ENCODE measurements around the gene C1orf50. TPM values are rescaled to one million over a fixed set of nuclear protein-coding genes. Genes with fewer than 3 reads are reported as not detected.

C1orf50 gene
- total RNA-seq, 6 donors from 2014 or later = 0.55 to 7.4 (median 2.5) TPM

DNA sequence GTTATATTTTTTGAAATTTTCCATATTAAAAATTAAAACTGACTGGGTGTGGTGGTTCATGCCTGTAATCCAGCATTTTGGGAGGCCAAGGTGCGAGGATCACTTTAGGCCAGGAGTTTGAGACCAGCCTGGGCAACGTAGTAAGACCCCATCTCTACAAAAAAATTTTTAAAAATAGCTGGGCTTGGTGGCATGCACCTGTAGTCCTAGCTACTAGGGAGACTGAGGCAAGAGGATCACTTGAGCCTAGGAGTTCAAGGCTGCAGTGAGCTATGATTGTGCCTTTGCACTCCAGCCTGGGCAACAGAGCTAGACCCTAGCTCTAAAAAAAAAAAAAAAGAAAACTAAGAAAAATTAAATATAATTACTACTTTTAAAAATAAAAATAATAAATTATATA lies 54.6 kb downstream of the C1orf50 start:
- Histone ChIP-seq H3K9me3 (no peaks in the 10 kb centered on the region), H3K36me3 (no peaks in the 10 kb centered on the region), H3K27me3 (no peaks in the 10 kb centered on the region), H3K4me1 (peaks cover 14 to 21% (median 17%) of the 10 kb centered on the region in 4 donors), H3K27ac (no peak overlapping the region), H3K4me3 (no peak overlapping the region)
- 100% methylated on average over 2 of the region's 2 CpGs for WGBS, 2 donors
- no peak for DNase-seq
- TF ChIP-seq POLR2A (IDR thresholded peaks at IDR 0.05) (no peak), CTCF (IDR thresholded peaks at IDR 0.05) (no peak), POLR2AphosphoS5 (IDR thresholded peaks at IDR 0.05) (no peak), EP300 (IDR thresholded peaks at IDR 0.05) (no peak)
- no peak for ATAC-seq (ENCODE audit: low FRiP score in 2 of 2)

DNA sequence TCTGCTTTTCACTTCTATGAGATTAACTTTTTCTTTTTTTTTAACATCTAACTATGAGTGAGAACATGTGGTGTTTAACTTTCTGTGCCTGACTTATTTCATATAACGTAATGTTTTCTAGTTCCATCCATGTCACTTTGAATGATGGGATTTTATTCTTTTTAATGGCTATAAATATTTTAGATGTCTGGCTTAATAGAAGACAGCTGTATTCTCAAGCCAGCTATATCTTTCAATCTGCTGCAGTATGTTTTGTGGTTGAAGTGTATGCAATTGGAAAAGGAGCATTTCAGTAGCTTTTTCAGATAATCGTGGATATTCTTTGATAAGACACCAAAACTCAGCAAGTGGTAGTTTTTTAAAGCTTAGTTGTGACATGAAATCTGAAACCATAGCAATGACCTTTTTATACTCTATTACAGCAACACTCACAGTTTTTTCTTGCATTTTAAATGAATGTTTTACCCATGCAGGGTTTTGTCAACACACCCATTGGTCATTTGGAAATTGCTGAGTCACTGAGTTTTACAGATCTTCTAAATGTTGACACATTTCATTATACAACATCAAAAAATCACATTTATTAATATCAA lies 55.8 kb downstream of the C1orf50 start:
- no peaks in the 10 kb centered on the region for H3K36me3 ChIP-seq
- ATAC-seq (ENCODE audit: low FRiP score in 2 of 2) = no peak
- WGBS, 2 donors = 65 to 68% methylated on average over 2 of the region's 2 CpGs

GRCh38 chr1:42824481-42825035 lies 57.5 kb downstream of the C1orf50 start:
- DNase-seq (no peak), ATAC-seq (ENCODE audit: low FRiP score in 2 of 2) (no peak)
- H3K27ac ChIP-seq = no peak overlapping the region
- TF ChIP-seq POLR2A (IDR thresholded peaks at IDR 0.05) = no peak
- TF ChIP-seq POLR2AphosphoS5 (IDR thresholded peaks at IDR 0.05) = no peak
- no peak for TF ChIP-seq CTCF (IDR thresholded peaks at IDR 0.05)
- peaks cover 0 to 4% (median 1%) of the 10 kb centered on the region in 4 donors for H3K36me3 ChIP-seq
- WGBS, 2 donors = 92 to 95% methylated on average over 4 of the region's 4 CpGs
- peaks cover 4 to 12% (median 7%) of the 10 kb centered on the region in 4 donors for H3K4me1 ChIP-seq
- H3K4me3 ChIP-seq = no peak overlapping the region
- no peaks in the 10 kb centered on the region for H3K9me3 ChIP-seq
- H3K27me3 ChIP-seq = no peaks in the 10 kb centered on the region

More for the DNA sequence above, 55.8 kb downstream of the C1orf50 start:
- no peak overlapping the region for H3K27ac ChIP-seq
- TF ChIP-seq POLR2AphosphoS5 (IDR thresholded peaks at IDR 0.05) = no peak
- DNase-seq = no peak
- no peaks in the 10 kb centered on the region for H3K9me3 ChIP-seq
- H3K4me1 ChIP-seq = peaks cover 10 to 15% (median 11%) of the 10 kb centered on the region in 4 donors
- no peak overlapping the region for H3K4me3 ChIP-seq
- no peaks in the 10 kb centered on the region for H3K27me3 ChIP-seq

DNA sequence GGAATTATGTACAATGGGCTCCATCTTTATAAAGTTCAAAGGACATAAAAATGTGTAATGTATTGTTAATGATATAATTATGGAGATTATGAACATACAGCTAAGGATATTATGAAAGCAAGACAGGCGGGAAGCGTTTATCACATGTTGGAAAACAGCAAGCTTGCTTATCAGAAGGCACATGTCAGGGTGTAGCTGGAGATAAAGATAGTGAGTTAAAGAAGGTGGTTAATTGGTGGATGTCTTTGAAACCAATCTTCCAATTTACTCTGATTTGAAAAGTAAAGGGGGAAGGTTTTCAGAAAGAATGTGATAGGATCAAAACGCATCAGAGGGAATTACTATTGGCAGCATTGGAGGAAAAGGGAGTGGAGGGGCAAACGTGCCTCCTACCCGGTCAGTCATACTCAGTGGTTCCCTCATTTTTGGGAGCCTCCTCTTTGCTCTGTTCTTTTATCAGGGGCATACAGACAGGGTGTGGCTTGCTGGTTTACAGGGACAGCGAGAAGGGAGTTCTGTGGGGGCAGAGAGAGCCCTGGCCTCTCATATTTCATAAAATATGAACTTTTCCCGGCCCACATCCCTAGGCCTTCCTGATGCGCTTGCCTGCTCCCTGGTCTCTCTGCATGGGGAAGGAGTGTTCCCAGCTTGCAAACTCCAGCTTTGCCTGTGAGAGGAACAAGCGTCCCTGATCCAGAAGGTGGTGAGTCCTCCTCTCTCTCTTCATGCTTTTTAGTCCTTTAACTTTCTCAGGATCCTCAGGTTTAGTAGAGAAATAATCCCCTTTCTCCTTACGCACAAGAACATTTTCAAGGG lies 58.2 kb downstream of the C1orf50 start:
- TF ChIP-seq POLR2AphosphoS5 (IDR thresholded peaks at IDR 0.05) = no peak
- no peaks in the 10 kb centered on the region for H3K27me3 ChIP-seq
- 82 to 90% methylated on average over 10 of the region's 10 CpGs for WGBS, 2 donors
- H3K4me3 ChIP-seq = no peak overlapping the region
- H3K4me1 ChIP-seq = peaks cover 4 to 12% (median 7%) of the 10 kb centered on the region in 4 donors
- peaks cover 0 to 6% (median 5%) of the 10 kb centered on the region in 4 donors for H3K36me3 ChIP-seq
- ATAC-seq (ENCODE audit: low FRiP score in 2 of 2) (no peak), DNase-seq (no peak)
- no peaks in the 10 kb centered on the region for H3K9me3 ChIP-seq
- no peak overlapping the region for H3K27ac ChIP-seq

Other genes starting within 250 kb of the C1orf50 start
- 10 to 100 TPM; 18.2 to 50.3 (median 29.1) TPM for gene PPIH, start 108.8 kb upstream of the C1orf50 start, total RNA-seq
- gene YBX1, start 84.8 kb upstream of the C1orf50 start, total RNA-seq = 100 to 1,000 TPM; 309 to 564 (median 516) TPM
- gene CLDN19, start 27.0 kb upstream of the C1orf50 start, total RNA-seq = not detected
- gene P3H1, start 221 bp upstream of the C1orf50 start, total RNA-seq = 10 to 100 TPM; 21.0 to 58.7 (median 35.3) TPM
- 1 to 10 TPM in 1 of 6 donors, under 1 TPM in 3, not detected in 2; 0.07 to 2.1 (median 0.14) TPM for gene TMEM269, start 17.7 kb downstream of the C1orf50 start, total RNA-seq
- gene ERMAP, start 49.9 kb downstream of the C1orf50 start, total RNA-seq = 10 to 100 TPM; 11.6 to 41.9 (median 14.9) TPM
- gene SVBP, start 50.1 kb downstream of the C1orf50 start, total RNA-seq = 10 to 100 TPM in 5 of 6 donors, 1 to 10 TPM in 1; 5.9 to 32.5 (median 15.4) TPM
- 10 to 100 TPM in 2 of 6 donors, 1 to 10 TPM in 4; 7.0 to 17.8 (median 9.4) TPM for gene ZNF691, start 79.4 kb downstream of the C1orf50 start, total RNA-seq
- gene SLC2A1, start 191.6 kb downstream of the C1orf50 start, total RNA-seq = 10 to 100 TPM in 3 of 6 donors, 1 to 10 TPM in 3; 6.3 to 24.3 (median 10.5) TPM

Data from upper lobe of left lung (tissue), 6 donors.